SW 1271 (cell line): ENCODE measurements around the gene GPER1.
A peak's percentile ranks its signal among the peaks of the same experiment; 100 is the strongest.
"Not testable (repeated sequence)": the region's sequence is repeated elsewhere in the genome, so short reads cannot be mapped to it uniquely, and the experiment has no call there.

Source experiments
- DNase-seq, 2 experiments: peaks; one replicate each; lab custom pipeline; 2025; lab: John Stamatoyannopoulos, UW

The GPER1 gene

DNA sequence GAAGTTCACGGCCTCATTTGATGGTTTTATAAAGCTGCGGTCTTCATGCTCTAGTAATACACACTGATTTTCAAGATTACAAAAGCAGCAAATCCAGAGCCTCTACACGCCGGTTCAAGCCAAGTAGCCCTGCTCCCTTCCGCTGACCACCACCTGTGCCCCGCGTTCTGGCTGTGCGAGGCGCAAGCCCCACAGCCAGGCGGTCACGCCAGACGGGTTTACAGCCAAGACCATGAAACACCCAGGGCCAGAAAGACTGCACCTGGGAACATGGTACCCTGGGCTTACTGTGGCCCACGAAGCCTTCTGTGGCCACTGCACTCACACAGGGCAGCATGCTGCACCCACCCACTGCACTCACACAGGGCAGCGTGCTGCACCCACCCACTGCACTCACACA is 33.6 kb downstream of the GPER1 start:
- DNase-seq, result no peak

DNA sequence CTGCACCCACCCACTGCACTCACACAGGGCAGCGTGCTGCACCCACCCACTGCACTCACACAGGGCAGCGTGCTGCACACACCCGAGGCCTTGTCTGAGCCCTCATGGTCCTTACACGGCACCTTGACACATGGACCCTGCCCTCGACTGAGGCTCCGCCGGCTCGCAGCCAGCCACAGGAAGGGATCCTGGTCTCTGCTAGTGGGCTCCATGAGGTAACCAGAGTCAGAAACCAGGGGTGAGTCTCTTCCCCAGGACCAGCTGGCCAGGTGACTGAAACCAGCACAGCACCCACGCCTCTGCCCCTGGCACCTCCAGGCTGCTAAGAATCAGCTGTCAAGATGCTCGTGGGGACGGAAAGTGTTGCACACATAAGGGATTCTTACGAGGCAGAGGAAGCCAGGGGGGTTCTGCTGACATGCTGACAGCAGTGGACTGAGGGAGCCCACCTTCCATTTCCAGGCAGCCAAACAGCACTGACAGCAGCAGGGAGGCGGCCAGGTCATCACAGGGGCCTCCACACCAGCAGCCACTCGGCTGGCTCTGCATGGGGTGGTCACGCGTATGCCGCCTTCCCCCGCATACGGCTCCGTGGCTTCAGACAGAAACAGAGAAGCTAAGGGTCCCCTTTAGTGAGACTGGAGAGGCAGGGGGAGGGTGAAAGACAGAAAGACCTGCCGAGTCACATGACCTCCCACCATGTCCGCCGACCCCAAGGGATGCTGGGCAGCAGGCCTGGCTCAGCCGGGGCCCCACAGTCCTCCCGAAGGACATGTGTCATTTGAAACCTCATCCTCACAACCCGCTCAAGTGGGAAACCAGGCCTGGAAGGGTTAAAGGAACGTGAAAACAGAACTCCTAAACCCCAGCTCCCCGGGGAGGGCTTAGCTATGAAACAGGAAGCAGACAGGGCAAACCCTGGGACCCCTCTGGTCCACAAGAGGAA is 34.2 kb downstream of the GPER1 start:
- DNase-seq, result no peak

DNA sequence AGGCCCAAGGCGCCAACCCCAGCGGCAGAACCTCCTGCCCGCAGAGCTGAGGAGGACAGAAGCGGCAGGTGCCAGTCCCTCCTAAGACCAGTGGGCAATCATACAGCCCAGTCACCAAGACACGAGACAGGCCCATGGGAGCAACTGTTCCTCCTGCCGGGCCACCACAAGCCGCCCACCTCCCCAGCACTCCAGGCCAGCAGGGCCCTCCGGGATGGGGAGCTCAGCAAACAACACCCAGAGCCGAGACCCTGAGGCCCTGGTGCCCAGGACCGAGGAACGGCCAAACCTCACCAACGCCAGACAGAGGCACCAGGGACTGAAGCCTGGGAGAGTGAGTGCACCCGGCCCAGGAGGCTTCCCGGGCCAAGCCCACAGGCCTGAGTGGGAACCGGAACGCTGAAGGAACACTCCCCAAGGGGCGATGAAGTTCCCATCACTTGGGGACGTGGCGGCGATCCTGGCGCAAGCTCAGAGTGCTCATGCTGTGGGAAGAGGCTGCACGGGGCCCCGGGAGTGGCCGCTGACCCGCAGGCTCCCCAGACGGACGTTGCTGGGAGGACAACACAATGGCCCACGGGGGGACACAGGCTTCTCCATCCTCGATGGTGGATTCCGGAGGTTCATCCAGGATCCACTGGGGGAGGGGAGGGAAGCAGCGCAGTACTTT is 35.1 kb downstream of the GPER1 start:
- DNase-seq, result no peak

DNA sequence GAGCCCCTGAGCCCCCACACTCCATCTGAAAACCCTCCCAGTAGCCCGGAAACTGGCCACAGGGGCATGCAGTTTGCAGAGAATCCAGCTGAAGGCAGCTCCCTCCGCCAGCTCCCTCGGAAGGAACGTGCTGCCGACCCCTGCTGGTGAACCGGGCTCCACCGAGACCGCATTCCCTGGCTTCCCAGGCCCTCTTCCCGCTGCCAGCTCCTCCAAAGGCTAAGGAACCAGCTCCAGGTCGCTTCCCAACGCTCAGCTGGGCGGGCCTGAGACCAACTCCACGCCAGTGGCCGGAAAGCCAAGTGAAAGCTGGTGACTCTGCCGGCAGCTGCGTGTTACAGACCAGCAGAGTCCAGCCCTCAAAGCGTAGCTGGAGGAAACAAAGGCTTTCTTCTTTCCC is 35.8 kb downstream of the GPER1 start:
- DNase-seq, result no peak

DNA sequence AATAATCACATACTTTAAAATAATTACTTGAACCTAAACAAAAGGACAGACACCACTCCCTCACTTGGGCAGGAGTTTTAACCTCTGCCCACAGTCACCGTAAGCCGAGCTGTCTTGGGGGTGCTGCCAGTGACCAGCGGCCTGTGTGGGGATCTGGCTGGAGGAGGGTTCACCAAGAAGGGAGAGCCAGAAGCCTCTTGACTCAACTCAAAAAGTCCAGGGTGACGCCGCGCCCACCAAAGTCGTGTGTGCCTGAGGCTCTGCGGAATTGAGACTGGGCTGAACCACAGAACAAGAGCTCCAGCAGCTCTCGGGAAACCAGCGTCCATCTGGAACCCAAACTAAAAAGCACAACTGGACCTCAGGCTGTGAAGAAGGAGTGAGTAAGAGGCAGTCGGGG is 36.3 kb downstream of the GPER1 start:
- no peak for DNase-seq

DNA sequence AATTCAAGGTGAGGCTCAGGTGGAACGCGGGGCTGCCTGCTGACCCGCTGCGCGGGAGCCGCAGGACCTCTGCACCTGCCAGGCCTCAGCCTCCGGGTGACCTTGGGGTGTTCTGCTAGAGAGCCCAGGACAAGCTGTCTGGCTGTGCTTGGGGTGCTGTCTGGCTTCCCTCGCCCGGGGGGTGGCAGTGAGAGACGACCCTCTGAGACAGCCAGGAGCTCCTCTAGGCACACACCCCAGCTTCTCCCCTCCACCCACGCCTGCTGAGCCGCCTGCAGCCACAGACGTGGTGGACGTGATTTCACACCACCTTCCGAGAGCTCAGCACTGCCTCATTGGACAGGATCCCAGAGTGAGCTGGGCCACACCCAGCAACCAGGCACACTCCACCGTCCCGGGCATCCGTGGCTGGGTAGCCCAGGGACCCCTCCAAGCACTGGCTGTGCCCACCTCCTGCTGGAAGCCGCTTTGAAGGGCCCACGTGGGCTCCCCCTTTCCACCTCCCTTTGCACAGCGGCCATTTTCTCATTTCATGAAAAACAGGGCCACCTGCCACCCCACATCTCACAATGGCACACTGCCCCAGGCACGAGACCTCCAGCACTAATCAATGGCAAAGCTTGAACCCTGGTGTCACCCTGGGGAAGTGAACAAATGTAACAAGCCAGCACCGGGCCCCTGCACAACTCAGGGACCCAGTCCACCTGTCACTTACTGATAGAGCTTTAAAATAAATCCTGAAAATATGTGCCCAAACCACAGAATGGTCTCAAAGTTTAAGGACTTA is 37.1 kb downstream of the GPER1 start:
- no peak for DNase-seq

DNA sequence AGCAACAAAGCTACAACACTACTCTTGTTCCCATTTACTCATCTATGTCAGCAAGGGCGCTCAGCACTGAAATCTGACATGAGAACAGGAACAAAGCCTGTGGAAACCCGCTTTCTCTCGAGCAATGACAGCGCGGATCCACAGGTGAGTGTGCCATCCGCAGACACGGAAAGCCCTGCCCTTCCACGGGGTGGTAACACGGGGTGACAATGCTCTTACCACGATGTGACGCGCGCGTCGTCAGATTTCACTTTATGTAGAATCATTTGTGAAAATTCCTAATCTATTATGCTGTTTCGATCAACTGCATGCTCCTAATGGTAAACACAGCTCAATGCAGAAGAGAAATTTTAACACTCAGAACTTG is 37.7 kb downstream of the GPER1 start:
- no peak for DNase-seq

DNA sequence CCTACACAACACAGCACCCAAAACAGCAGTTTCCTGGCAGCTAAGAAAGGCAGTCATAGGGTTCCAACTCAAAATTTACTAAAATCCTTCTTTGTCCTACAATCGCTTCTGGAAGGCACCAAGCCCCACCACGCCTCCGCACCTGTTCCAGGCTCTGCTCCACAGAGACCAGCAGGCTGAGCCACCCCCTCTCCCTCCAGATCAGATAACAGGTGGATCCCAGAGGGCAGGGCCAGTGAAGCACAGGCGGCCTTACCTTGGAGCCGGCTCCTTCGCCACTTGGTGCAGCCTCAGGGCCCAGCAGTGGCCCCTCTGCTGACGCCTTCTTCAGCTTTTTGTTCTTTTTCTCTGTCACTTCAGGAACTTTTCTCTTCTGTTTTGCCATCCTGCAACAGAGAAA is 39.1 kb downstream of the GPER1 start:
- DNase-seq, result no peak

DNA sequence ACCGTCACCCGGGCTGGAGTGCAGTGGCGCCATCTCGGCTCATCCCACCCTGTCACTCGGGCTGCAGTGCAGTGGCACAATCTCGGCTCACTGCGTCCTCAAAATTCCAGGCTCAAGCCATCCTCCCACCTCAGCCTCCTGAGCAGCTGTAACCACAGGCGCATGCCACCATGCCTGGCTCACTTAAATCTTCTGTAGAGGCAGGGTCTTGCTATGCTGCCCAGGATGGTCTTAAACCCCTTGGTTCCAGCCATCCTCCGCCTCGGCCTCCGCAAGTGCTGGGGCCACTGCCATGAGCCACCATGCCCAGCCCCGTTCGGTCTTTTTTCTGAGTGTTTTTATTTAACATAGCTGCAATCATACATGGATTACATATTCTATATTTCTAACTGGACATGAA is 41.5 kb downstream of the GPER1 start:
- no peak for DNase-seq

DNA sequence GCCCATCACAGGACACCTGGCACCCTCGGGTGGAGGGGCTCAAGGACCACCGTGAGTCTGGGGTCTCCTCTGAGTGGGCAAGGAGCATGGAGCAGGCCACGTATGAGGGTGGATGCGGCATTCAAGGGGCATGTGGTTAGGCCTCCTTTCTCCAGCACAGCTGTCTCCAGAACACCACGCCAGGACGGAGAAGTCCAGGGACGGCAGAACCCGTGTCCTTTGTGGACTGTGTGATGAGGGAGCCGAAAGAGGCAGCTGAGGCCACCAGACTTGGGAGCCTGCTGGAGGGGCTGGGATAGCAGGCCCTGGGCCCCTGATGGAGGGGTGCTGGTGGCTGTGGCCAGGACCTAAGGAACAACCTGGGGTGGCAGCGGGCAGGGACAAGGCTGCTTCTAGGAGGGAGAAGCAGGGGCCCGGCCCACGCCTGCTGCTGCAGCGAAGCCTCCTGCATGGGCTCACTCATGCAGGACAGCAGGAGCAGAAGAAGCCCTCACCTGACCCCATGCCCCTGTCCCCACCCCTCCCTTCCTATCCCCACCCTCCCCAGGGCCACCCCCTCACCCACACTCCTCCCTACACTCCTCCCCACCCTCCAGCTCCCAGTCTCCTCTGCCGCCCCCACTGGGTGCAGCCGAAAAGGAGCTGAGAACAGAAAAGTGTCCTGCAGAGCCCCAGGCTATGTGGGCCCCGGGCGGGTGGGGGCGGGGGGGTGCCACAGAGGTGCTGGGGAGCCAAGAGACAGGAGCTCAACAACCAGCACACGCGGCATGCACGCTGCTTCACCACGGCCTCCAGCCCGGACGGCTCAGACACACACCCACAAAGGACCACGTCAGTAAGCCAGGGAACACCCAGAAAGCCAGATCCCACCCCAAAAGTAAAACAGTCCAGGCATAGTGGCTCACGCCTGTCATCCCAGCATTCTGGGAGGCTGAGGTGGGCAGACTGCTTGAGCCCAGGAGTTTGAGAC is 42.4 kb downstream of the GPER1 start:
- DNase-seq, result no peak

DNA sequence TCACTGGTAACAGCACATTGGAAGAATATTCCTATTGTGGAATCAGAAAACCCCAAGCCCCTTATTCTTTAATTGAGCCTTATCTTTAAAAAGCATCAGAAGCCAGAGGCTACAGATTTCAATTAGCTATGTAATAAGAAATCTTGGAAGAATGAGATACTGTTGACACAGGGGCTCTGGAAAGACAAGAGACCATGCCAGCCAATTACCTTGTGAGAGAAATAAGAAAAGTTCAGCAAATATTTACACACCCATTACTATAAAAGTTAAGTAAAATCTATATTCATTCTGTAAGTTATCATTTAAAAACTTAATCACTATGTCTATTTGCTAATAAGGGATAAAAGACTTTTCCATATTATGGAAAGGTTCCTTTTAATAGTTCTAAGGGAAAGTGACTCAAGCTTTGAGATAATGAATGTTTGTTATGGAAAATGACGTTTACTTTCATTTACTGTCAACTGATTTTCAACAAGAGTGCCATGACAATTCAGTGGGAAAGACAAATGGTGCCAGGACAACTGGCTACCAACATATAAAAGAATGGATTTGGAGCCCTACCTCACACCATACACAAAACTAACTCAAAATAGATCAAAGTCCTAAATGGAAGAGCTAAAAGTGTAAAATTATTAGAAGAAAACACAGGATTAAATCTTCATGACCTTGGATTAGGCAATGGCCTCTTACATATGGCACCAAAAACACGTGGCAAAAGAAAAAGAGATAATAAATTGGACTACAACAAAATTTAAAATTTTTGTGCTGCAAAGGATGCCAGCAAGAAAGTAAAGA is 43.8 kb downstream of the GPER1 start:
- no peak for DNase-seq

DNA sequence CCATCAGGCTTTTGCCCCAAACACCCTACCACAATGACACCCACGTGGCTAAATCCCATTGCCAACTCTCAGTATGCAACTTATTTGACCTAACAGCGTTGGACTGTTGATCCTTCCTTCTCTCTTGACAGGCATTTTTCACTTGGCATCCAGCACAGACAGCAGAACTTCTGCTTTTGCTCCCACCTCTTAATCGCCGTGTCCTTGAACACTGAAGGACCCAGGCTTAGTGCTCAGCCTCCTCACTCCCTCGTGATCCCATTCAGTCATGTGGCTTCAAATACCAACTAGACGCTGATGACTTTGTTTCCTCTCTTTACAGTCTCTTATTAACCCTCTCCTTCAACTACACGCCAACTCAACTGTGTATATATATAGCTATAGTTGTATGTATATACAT is 47.0 kb downstream of the GPER1 start:
- no peak for DNase-seq

DNA sequence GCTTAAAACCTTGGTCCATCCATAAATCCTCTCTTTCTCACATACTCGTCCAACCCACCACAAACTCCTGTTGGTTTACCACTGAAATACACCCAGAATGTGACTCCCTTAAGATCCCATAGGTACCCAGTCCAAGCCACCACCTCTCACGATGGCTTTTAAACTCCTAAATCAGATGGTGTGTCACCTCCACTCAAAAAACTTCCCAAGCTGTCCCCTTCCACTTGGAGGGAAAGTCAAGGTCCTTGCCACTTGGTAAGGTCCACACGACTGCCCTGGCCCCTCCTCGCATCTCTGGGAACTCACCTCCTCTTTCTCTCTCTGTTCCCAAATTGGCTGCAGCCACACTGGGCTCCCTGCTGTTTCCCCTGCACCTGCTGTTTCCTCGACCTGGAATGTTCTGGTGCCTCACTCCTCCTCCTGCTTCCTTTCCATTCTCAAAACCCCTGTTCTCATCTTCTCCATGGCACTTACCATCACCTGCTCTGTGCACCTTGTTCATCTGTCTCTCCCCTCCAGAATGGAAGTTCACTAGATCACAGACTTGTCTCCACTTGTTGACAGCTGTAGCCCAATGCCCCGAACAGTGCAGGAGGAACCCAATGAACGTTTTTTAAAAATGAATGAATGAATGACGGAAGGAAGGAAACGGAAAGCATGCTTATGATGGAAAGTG is 49.1 kb downstream of the GPER1 start:
- DNase-seq, result peak in 1 of 2 experiments; percentile 56

DNA sequence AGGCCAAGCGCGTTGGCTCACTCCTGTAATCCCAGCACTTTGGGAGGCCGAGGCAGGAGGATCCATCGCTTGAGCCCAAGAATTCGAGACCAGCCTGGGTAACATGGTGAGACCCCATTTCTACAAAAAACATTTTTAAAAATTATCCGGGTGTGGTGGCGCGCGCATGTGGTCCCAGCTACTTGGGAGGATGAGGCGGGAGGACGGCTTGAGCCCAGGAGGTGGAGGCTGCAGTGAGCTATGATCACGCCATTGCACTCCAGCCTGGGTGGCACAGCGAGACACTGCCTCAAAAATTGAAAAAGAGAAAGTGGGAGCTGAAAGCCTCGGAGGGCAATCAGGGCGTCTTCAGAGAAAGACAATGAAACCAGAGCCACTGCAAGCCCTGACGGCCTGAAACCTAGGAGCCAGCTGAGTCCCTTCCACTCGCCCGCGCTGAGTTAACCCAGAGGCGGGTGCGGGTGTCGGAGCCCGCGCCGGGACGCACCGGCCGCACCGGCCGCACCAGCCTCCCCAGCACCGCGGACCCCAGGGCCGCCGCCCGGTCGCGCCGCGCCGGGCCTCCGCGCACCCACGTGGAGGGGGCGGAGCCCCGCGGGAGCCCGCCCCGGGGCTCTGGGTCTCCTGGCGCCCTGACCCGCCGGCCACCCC is 49.7 kb downstream of the GPER1 start:
- DNase-seq, result peak in 1 of 2 experiments; percentile 50

DNA sequence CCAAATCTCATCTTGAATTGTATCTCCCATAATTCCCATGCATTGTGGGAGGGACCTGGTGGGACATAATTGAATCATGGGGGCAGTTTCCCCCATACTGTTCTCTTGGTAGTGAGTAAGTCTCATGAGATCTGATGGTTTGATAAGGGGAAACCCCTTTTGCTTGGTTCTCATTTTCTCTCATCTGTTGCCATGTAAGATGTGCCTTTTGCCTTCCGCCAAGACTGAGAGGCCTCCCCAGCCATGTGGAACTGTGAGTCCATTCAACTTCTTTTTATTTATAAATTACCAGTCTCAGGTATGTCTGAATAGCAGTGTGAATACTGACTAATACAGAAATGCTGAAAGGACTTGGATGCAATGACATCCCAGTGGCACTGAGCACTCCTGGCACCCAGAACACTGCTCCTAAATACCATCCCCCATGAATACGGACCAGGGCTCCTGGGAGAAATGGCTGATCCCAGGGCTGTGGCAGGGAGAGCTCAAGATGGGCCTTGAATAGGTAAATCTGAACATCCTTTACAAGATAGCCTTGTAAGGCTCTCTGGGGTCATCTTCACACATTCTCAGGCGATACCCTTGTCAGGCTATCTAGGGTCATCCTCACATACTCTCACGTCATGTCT is 52.7 kb downstream of the GPER1 start:
- DNase-seq, result no peak

DNA sequence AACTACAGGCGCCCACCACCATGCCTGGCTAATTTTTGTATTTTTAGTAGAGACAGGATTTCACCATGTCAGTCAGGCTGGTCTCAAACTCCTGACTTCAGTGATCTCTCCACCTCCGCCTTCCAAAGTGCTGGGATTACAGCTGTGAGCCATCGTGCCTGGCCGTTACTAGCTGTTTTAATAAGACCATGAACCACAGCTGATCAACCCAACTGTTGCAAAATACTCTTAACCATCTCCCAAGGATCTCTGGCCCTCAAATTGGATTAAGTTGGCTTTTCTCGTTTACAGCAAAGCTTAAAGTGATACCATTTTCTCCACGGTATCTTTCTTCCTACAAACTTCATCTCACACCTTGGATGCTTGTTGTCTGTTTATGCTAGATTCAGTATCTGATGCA is 53.7 kb downstream of the GPER1 start:
- DNase-seq, result no peak

DNA sequence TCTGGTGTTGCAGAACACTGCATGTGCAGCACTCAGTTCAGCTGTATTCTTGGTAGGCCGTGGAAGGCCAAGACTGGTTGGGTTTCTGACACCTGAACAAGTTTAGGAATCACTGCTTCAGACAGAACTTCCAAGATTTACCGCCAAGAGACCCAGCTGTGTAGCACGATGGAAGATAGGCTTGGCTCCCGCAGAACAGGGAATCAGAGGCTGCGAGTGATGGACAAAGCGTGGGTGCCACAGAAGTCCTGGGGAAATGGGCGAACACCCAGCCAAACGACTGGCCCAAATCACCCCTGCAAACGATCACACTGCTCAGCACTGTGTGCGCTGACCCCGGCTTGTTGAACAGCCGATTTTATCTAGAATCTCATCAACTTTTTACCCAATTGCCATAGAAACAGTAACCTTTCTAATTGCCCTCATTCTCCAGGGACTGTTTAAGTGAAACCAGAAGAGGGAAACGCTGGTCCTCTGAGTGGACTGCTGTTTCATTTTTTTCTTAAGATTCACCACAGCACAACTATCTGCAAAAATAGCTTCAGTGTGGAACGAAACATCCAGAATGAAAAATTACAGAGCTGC is 54.2 kb downstream of the GPER1 start:
- no peak for DNase-seq

DNA sequence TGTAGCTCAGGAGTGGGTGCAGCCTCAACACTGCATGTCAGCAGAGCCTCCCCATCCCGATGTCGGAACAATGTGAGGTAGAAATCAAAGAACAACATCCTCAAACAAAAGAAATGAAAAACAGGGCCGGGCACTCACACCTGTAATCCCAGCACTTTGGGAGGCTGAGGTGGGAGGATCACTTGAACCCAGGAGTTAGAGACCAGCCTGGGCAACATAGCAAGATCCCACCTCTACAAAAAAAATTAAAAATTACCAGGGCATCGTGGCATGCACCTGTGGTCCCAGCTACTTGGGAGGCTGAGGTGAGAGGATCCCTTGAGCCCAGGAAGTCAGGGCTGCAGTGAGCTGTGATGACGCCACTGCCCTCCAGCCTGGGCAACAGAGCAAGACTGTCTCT is 55.1 kb downstream of the GPER1 start:
- not testable (repeated sequence) for DNase-seq
